Lung (tissue), 12 donors: ENCODE data around the gene MICU1. TPM values are rescaled to one million over a fixed set of nuclear protein-coding genes. Genes with fewer than 3 reads are reported as not detected.

Experiments used
- ATAC-seq: fragments of 200-7000 bp; cut with Tn5 transposase; one replicate; pipeline ENCODE4 v1.9.1; 2020; ENCODE audit warnings: moderate number of reproducible peaks; ENCODE audit not compliant: insufficient read depth, low FRiP score
- DNase-seq, 3 donors: peaks; one replicate each; pipeline ENCODE4 v3.0.0-alpha.2; 2013 to 2017
- H3K27ac ChIP-seq, 2 donors: one replicate each; pipeline ENCODE4 v1.5.1; 2013; ENCODE audit warnings: mild to moderate bottlenecking in 2 of 2, moderate library complexity in 2 of 2, control low read depth in 1 of 2, inconsistent platforms in 1 of 2, low read depth in 1 of 2, low read length in 1 of 2
- H3K27me3 ChIP-seq, 3 donors: one replicate each; pipeline ENCODE4 v1.5.1; 2013; ENCODE audit warnings: low read length in 2 of 3; ENCODE audit not compliant: control insufficient read depth in 3 of 3, insufficient read depth in 3 of 3
- H3K36me3 ChIP-seq, 4 donors: one replicate each; pipeline ENCODE4 v1.5.1; 2013; ENCODE audit warnings: low read length in 4 of 4, mild to moderate bottlenecking in 1 of 4, moderate library complexity in 1 of 4; ENCODE audit not compliant: control insufficient read depth in 4 of 4, insufficient read depth in 4 of 4
- H3K4me1 ChIP-seq, 5 donors: one replicate each; pipeline ENCODE4 v1.5.1; 2013; ENCODE audit warnings: low read length in 5 of 5, mild to moderate bottlenecking in 2 of 5, moderate library complexity in 1 of 5; ENCODE audit not compliant: control insufficient read depth in 5 of 5, insufficient read depth in 5 of 5
- H3K4me3 ChIP-seq: one replicate; pipeline ENCODE4 v1.5.1; 2013; ENCODE audit warnings: mild to moderate bottlenecking, control low read depth, moderate library complexity
- H3K9ac ChIP-seq, 2 donors: one replicate each; pipeline ENCODE4 v1.5.1; 2013; ENCODE audit warnings: low read length in 2 of 2, control low read depth in 1 of 2; ENCODE audit not compliant: insufficient read depth in 1 of 2
- H3K9me3 ChIP-seq, 4 donors: one replicate each; pipeline ENCODE4 v1.5.1; 2013; ENCODE audit warnings: low read length in 3 of 4, mild to moderate bottlenecking in 1 of 4, moderate library complexity in 1 of 4; ENCODE audit not compliant: control insufficient read depth in 4 of 4, insufficient read depth in 3 of 4
- WGBS, 2 donors: extraction: QIAGEN DNeasy Blood & Tissue Kit; methylation state at CpG; one replicate each; pipeline ENCODE4 v1.1.7; 2013; 5-methylcytosine and 5-hydroxymethylcytosine counted together
- polyA plus RNA-seq, 2 donors: library from polyadenylated mRNA; stranded (reverse); fragments of 200-250 nt; gene quantifications; one replicate each; pipeline ENCODE4 v1.2.1, GENCODE V29; 2013
- total RNA-seq, 2 donors: library from RNA; depleted of rRNA in 1 of 2; stranded (reverse); fragments of >200 nt in 1 of 2; gene quantifications; one replicate each; pipeline ENCODE4 v1.2.1, GENCODE V29; 2014 to 2021
- TF ChIP-seq, protein P1 (sequence below): IDR thresholded peaks from 2 replicates; pipeline ENCODE4 v1.5.1; 2012; ENCODE audit warnings: mild to moderate bottlenecking; ENCODE audit errors: control extremely low read depth, extremely low read depth
- donor health status: control.
- donor health status: control.
- donor health status: Bipolar disorder and iron deficiency.
- donor health status: healthy.
- donor health status: DM: yes; HTN: yes; CAD: no.

MICU1 gene
- total and polyA plus RNA-seq, 4 donors, result 41.9 to 86.4 (median 43.2) TPM

DNA sequence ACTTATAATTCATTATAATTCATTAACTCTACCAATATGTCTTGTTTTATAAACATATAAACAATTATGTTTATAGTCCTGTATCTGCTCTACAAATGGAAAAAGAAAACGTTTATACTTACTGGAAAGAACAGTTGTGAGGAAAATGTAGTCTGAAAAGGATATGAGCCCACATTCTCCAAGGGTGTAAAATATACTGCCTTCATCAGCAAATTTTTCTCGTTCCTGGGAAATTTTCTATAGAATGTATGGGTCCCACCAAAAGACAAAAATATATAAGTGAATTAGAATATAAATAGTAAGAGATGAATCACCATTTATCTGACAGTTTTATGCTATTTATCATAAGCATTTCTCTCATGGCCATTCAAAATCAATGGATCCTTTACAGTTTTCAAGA, 117.8 kb downstream of the MICU1 start:
- ATAC-seq, result no peak
- H3K9ac ChIP-seq, result no peak overlapping the region
- 66 to 73% methylated on average over 2 of the region's 2 CpGs for WGBS, 2 donors
- H3K4me3 ChIP-seq, result no peak overlapping the region
- H3K4me1 ChIP-seq, result peaks cover 0 to 2% (median 0%) of the 10 kb centered on the region in 5 donors
- no peaks in the 10 kb centered on the region for H3K27me3 ChIP-seq
- H3K27ac ChIP-seq, result no peak overlapping the region
- no peaks in the 10 kb centered on the region for H3K9me3 ChIP-seq
- no peak for DNase-seq
- peaks cover 0 to 10% (median 3%) of the 10 kb centered on the region in 4 donors for H3K36me3 ChIP-seq
- TF ChIP-seq, protein P1, sequence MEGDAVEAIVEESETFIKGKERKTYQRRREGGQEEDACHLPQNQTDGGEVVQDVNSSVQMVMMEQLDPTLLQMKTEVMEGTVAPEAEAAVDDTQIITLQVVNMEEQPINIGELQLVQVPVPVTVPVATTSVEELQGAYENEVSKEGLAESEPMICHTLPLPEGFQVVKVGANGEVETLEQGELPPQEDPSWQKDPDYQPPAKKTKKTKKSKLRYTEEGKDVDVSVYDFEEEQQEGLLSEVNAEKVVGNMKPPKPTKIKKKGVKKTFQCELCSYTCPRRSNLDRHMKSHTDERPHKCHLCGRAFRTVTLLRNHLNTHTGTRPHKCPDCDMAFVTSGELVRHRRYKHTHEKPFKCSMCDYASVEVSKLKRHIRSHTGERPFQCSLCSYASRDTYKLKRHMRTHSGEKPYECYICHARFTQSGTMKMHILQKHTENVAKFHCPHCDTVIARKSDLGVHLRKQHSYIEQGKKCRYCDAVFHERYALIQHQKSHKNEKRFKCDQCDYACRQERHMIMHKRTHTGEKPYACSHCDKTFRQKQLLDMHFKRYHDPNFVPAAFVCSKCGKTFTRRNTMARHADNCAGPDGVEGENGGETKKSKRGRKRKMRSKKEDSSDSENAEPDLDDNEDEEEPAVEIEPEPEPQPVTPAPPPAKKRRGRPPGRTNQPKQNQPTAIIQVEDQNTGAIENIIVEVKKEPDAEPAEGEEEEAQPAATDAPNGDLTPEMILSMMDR, result no peak

DNA sequence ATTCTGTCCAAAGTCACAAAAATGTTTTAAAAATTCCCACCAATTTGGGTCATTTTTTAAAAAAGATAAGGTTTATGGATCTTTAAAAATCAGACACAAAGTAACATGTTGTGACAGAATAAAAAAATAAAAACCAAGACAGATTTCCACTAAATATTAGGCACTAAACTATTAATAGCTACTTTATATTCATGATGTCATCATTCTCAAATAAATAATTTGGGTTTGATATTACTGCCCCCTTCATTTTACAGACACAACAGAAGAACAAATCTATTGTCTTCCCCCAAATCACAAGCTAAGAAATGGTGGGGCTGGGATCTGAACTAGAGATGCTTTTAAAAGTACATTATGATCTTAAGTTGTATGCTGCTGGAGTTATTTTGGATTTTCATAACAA, 119.4 kb downstream of the MICU1 start:
- no peak overlapping the region for H3K27ac ChIP-seq
- no peak overlapping the region for H3K9ac ChIP-seq
- H3K4me1 ChIP-seq, result peaks cover 0 to 2% (median 0%) of the 10 kb centered on the region in 5 donors
- H3K9me3 ChIP-seq, result no peaks in the 10 kb centered on the region
- H3K4me3 ChIP-seq, result no peak overlapping the region
- H3K27me3 ChIP-seq, result no peaks in the 10 kb centered on the region
- peaks cover 0 to 10% (median 3%) of the 10 kb centered on the region in 4 donors for H3K36me3 ChIP-seq
- DNase-seq (no peak), ATAC-seq (no peak)
- TF ChIP-seq, protein P1, result no peak

DNA sequence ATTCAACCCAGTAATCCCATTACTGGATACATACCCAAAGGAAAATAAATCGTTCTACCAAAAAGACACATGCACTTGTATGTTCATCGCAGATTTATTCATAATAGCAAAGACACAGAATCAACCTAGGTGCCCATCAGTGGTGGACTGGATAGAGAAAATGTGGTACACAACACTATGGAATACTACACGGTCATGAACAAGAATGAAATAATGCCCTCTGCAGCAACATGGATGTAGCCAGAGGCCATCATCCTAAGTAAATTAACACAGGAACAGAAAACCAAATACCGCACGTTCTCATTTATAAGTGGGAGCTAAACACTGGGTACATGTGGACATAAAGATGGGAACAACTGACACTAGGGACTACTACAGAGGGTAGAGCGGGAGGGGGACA, 120.4 kb downstream of the MICU1 start:
- TF ChIP-seq, protein P1, result no peak
- ATAC-seq, result no peak
- Histone ChIP-seq H3K36me3 (peaks cover 0 to 10% (median 3%) of the 10 kb centered on the region in 4 donors), H3K27me3 (no peaks in the 10 kb centered on the region), H3K4me1 (peaks cover 0 to 2% (median 0%) of the 10 kb centered on the region in 5 donors), H3K27ac (no peak overlapping the region), H3K9me3 (no peaks in the 10 kb centered on the region), H3K4me3 (no peak overlapping the region), H3K9ac (no peak overlapping the region)
- 96 to 97% methylated on average over 6 of the region's 6 CpGs for WGBS, 2 donors
- no peak for DNase-seq
